ENCODE data around the gene NAE1. TPM values are rescaled to one million over a fixed set of nuclear protein-coding genes. Genes with fewer than 3 reads are reported as not detected.

NAE1 gene
- polyA plus RNA-seq, 1 donor (not counting 4 experiments of a cell fraction or from before 2014, with no cell fraction given): 113 TPM

DNA sequence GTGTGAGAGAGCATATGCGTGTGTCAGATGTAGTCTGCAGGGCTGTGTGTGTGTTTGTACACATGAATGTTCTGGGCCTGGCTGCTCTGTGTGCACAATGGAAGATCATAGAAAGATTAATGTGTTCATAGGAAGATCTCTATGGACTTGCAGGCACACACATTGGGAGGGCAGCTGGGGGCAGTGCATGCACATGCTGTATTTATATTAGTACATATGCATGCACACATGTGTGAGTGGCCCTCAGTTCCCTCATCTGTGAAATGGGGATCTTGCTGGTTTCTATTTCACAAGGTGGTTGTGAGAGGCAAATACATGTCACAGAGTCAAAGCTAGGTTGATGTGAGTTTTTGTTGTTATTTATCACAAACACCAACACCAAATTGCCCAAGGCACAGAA, 15.5 kb upstream of the NAE1 start:
- FAIRE-seq: no peak
- no peaks in the 10 kb centered on the region for H3K79me2 ChIP-seq (ENCODE audit: control insufficient read depth, insufficient read depth, low read length)
- H2AFZ ChIP-seq (ENCODE audit: control insufficient read depth, low read length): no peak overlapping the region
- no peak overlapping the region for H3K4me2 ChIP-seq (ENCODE audit: control insufficient read depth, extremely low read depth, insufficient read depth, low read depth, low read length)
- dilution Hi-C loops (cut with MboI; ENCODE audit: extremely low pct_ligation_motif_present, low sequenced_read_pairs): no loop called here
- no peaks in the 10 kb centered on the region for H4K20me1 ChIP-seq (ENCODE audit: control insufficient read depth, extremely low read depth, insufficient read depth, low read length)
- H3K9me1 ChIP-seq (ENCODE audit: control insufficient read depth, extremely low read depth, insufficient read depth, low read length): no peaks in the 10 kb centered on the region
- no peak overlapping the region for H3K27ac ChIP-seq (ENCODE audit: control insufficient read depth, insufficient read depth, low read length)
- no peaks in the 10 kb centered on the region for H3K9me3 ChIP-seq (ENCODE audit: control insufficient read depth, low read depth, low read length)
- no peak overlapping the region for H3K9ac ChIP-seq (ENCODE audit: control insufficient read depth, extremely low read depth, insufficient read depth, low read length)
- H3K36me3 ChIP-seq (ENCODE audit: control insufficient read depth in 2 of 2, extremely low read depth in 1 of 2, insufficient read depth in 2 of 2, low read length in 2 of 2): no peaks in the 10 kb centered on the region
- H3K4me1 ChIP-seq (ENCODE audit: control insufficient read depth, extremely low read depth, insufficient read depth, low read length): no peaks in the 10 kb centered on the region
- no peak overlapping the region for H3K4me3 ChIP-seq (ENCODE audit: control insufficient read depth in 2 of 3, extremely low read depth in 1 of 3, insufficient read depth in 2 of 3, low read depth in 1 of 3, low read length in 3 of 3)
- DNase-seq (ENCODE audit: low read depth, low spot score): no peak
- TF ChIP-seq, protein P1, sequence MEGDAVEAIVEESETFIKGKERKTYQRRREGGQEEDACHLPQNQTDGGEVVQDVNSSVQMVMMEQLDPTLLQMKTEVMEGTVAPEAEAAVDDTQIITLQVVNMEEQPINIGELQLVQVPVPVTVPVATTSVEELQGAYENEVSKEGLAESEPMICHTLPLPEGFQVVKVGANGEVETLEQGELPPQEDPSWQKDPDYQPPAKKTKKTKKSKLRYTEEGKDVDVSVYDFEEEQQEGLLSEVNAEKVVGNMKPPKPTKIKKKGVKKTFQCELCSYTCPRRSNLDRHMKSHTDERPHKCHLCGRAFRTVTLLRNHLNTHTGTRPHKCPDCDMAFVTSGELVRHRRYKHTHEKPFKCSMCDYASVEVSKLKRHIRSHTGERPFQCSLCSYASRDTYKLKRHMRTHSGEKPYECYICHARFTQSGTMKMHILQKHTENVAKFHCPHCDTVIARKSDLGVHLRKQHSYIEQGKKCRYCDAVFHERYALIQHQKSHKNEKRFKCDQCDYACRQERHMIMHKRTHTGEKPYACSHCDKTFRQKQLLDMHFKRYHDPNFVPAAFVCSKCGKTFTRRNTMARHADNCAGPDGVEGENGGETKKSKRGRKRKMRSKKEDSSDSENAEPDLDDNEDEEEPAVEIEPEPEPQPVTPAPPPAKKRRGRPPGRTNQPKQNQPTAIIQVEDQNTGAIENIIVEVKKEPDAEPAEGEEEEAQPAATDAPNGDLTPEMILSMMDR (optimal IDR thresholded peaks at IDR 0.05 in 1 of 3, IDR thresholded peaks at IDR 0.05 in 1 of 3, conservative IDR thresholded peaks at IDR 0.05 in 1 of 3; ENCODE audit: extremely low read depth in 1 of 3, insufficient read depth in 2 of 3, low read length in 3 of 3): no peak
- TF ChIP-seq EZH2 (IDR thresholded peaks at IDR 0.05; ENCODE audit: low read length): no peak
- H3K27me3 ChIP-seq (ENCODE audit: control insufficient read depth, extremely low read depth, insufficient read depth, low read length): peaks cover 61% of the 10 kb centered on the region

DNA sequence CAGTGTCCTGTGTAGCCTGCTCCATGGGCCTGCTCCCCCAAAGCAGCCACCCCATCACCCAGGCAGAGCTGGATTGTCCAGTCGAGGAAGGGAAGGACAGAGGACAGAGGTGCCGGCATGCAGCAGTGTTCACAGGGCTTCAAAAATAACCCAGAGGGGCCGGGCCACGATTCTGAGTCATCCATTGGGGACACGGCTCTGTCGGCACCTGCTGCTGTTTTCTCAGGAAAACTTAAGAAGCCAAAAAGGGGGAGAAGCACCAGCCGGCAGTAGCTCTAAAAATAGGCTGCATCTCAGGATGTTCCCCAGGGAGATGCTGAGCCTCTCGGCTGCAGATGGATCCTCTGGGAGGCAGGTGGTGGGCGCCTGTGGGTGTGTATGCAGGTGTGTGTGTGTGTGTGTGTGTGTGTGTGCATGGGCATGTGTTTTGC, 15.0 kb upstream of the NAE1 start:
- Histone ChIP-seq H3K9me3 (ENCODE audit: control insufficient read depth, low read depth, low read length) (no peaks in the 10 kb centered on the region), H3K9me1 (ENCODE audit: control insufficient read depth, extremely low read depth, insufficient read depth, low read length) (no peaks in the 10 kb centered on the region), H3K9ac (ENCODE audit: control insufficient read depth, extremely low read depth, insufficient read depth, low read length) (no peak overlapping the region), H3K4me1 (ENCODE audit: control insufficient read depth, extremely low read depth, insufficient read depth, low read length) (no peaks in the 10 kb centered on the region), H2AFZ (ENCODE audit: control insufficient read depth, low read length) (no peak overlapping the region), H3K27me3 (ENCODE audit: control insufficient read depth, extremely low read depth, insufficient read depth, low read length) (peaks cover 57% of the 10 kb centered on the region), H4K20me1 (ENCODE audit: control insufficient read depth, extremely low read depth, insufficient read depth, low read length) (no peaks in the 10 kb centered on the region), H3K4me2 (ENCODE audit: control insufficient read depth, extremely low read depth, insufficient read depth, low read depth, low read length) (no peak overlapping the region), H3K27ac (ENCODE audit: control insufficient read depth, insufficient read depth, low read length) (no peak overlapping the region), H3K36me3 (ENCODE audit: control insufficient read depth in 2 of 2, extremely low read depth in 1 of 2, insufficient read depth in 2 of 2, low read length in 2 of 2) (no peaks in the 10 kb centered on the region), H3K79me2 (ENCODE audit: control insufficient read depth, insufficient read depth, low read length) (no peaks in the 10 kb centered on the region), H3K4me3 (ENCODE audit: control insufficient read depth in 2 of 3, extremely low read depth in 1 of 3, insufficient read depth in 2 of 3, low read depth in 1 of 3, low read length in 3 of 3) (no peak overlapping the region)
- FAIRE-seq (no peak), DNase-seq (ENCODE audit: low read depth, low spot score) (no peak)
- TF ChIP-seq, protein P1 (optimal IDR thresholded peaks at IDR 0.05 in 1 of 3, IDR thresholded peaks at IDR 0.05 in 1 of 3, conservative IDR thresholded peaks at IDR 0.05 in 1 of 3; ENCODE audit: extremely low read depth in 1 of 3, insufficient read depth in 2 of 3, low read length in 3 of 3): no peak
- TF ChIP-seq EZH2 (IDR thresholded peaks at IDR 0.05; ENCODE audit: low read length): no peak
- dilution Hi-C loops (cut with MboI; ENCODE audit: extremely low pct_ligation_motif_present, low sequenced_read_pairs): no loop called here

Measured in keratinocyte (primary cell).